ENCODE results near the gene RAB3D. TPM values are rescaled to one million over a fixed set of nuclear protein-coding genes. Genes with fewer than 3 reads are reported as not detected.

RAB3D gene
- total and polyA plus RNA-seq, 10 of the 15 experiments (the other 5 are each of a cell fraction or from before 2014, with no cell fraction given), result 1.1 to 15.7 (median 6.2) TPM

- peak; percentile 15 for TF ChIP-seq SMAD1 (IDR thresholded peaks at IDR 0.05; ENCODE audit: low read depth, partially characterized antibody)
- TF ChIP-seq TCF3 (IDR thresholded peaks at IDR 0.05; ENCODE audit: borderline replicate concordance, insufficient read depth, low read depth, low read length), result 0 out of 2 replicates have a peak, but pooled peaks have one; percentile 14
- TF ChIP-seq NFYB (IDR thresholded peaks at IDR 0.05; ENCODE audit: insufficient read depth, low read depth, low read length), result peak; percentile 90
- no peak for TF ChIP-seq PRDM15 (CRISPR knock-in tag; IDR thresholded peaks at IDR 0.05)
- no peak; the same call in none of the 2 replicates for TF ChIP-seq CBFB (IDR thresholded peaks at IDR 0.05; ENCODE audit: low read depth)
- peak; percentile 57 for TF ChIP-seq RELB (IDR thresholded peaks at IDR 0.05; ENCODE audit: low read depth)
- TF ChIP-seq EGR1 (IDR thresholded peaks at IDR 0.05; ENCODE audit: borderline replicate concordance in 1 of 2, low read depth in 2 of 2, low read length in 2 of 2), result no peak; a peak in 1 of 3 replicates
- TF ChIP-seq HDGF (IDR thresholded peaks at IDR 0.05), result peak; percentile 99; the same call in 1 of the 2 replicates
- peak; percentile 30 to 64; a peak in 1 of 4 replicates for TF ChIP-seq BHLHE40 (IDR thresholded peaks at IDR 0.05; ENCODE audit: borderline replicate concordance in 1 of 2, low read depth in 2 of 2, low read length in 1 of 2)
- peak; percentile 34; the same call in 1 of the 2 replicates for TF ChIP-seq ELK1 (IDR thresholded peaks at IDR 0.05; ENCODE audit: low read depth, low read length)
- TF ChIP-seq ETV6 (conservative IDR thresholded peaks at IDR 0.05 in 1 of 2, IDR thresholded peaks at IDR 0.05 in 1 of 2; ENCODE audit: borderline replicate concordance in 1 of 2, low read depth in 1 of 2), result no peak
- 0 out of 2 replicates have a peak, but pooled peaks have one; percentile 57 for TF ChIP-seq GATAD2B (conservative IDR thresholded peaks at IDR 0.05; ENCODE audit: low read depth)
- peak; percentile 95 for TF ChIP-seq STAT1 (conservative IDR thresholded peaks at IDR 0.05)
- no peak for TF ChIP-seq ESRRA (IDR thresholded peaks at IDR 0.05; ENCODE audit: low read length)
- peak; percentile 79 for TF ChIP-seq SMAD5 (IDR thresholded peaks at IDR 0.05; ENCODE audit: low read depth)
- TF ChIP-seq BCL3 (IDR thresholded peaks at IDR 0.05; ENCODE audit: borderline replicate concordance, insufficient read depth, low read depth, low read length, poor library complexity, severe bottlenecking), result no peak
- no peak for TF ChIP-seq NR2C2 (IDR thresholded peaks at IDR 0.05; ENCODE audit: borderline replicate concordance, control insufficient read depth, insufficient read length, low read depth)
- TF ChIP-seq ZBED1 (IDR thresholded peaks at IDR 0.05; ENCODE audit: borderline replicate concordance), result no peak
- no peak for TF ChIP-seq USF1 (IDR thresholded peaks at IDR 0.05; ENCODE audit: borderline replicate concordance, extremely low read length, insufficient read depth, low read depth, low read length)
These were observed 35.1 kb upstream of the RAB3D start, which contains the start of gene SWSAP1 (continued) for GRCh38 chr19:11374433-11375142.

All from GM12878 (cell line).